ENCODE measurements around the gene LRIT3.
"Not testable (repeated sequence)": the region's sequence is repeated elsewhere in the genome, so short reads cannot be mapped to it uniquely, and the experiment has no call there.

The LRIT3 gene

GRCh38 chr4:109872950-109873656 lies 25.2 kb downstream of the LRIT3 start:
- TF ChIP-seq, protein P1, sequence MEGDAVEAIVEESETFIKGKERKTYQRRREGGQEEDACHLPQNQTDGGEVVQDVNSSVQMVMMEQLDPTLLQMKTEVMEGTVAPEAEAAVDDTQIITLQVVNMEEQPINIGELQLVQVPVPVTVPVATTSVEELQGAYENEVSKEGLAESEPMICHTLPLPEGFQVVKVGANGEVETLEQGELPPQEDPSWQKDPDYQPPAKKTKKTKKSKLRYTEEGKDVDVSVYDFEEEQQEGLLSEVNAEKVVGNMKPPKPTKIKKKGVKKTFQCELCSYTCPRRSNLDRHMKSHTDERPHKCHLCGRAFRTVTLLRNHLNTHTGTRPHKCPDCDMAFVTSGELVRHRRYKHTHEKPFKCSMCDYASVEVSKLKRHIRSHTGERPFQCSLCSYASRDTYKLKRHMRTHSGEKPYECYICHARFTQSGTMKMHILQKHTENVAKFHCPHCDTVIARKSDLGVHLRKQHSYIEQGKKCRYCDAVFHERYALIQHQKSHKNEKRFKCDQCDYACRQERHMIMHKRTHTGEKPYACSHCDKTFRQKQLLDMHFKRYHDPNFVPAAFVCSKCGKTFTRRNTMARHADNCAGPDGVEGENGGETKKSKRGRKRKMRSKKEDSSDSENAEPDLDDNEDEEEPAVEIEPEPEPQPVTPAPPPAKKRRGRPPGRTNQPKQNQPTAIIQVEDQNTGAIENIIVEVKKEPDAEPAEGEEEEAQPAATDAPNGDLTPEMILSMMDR (IDR thresholded peaks at IDR 0.05) = no peak
- Histone ChIP-seq H3K27me3 (ENCODE audit: control insufficient read depth, insufficient read depth, low read length) (no peaks in the 10 kb centered on the region), H3K4me2 (ENCODE audit: low read length) (no peak overlapping the region), H3K9me3 (ENCODE audit: control insufficient read depth, low read length) (no peaks in the 10 kb centered on the region), H3K4me1 (no peaks in the 10 kb centered on the region), H3K79me2 (no peaks in the 10 kb centered on the region), H3K27ac (no peak overlapping the region), H3K9ac (no peak overlapping the region), H3K4me3 (ENCODE audit: low read depth, low read length) (no peak overlapping the region), H2AFZ (no peak overlapping the region), H3K36me3 (ENCODE audit: control insufficient read depth, insufficient read depth, low read length) (no peaks in the 10 kb centered on the region)

- H3K9me3 ChIP-seq (ENCODE audit: control insufficient read depth, low read length) = no peaks in the 10 kb centered on the region
- no peak overlapping the region for H3K9ac ChIP-seq
- H2AFZ ChIP-seq = no peak overlapping the region
- H3K27ac ChIP-seq = no peak overlapping the region
- H3K36me3 ChIP-seq (ENCODE audit: control insufficient read depth, insufficient read depth, low read length) = no peaks in the 10 kb centered on the region
- no peaks in the 10 kb centered on the region for H3K27me3 ChIP-seq (ENCODE audit: control insufficient read depth, insufficient read depth, low read length)
- no peaks in the 10 kb centered on the region for H3K4me1 ChIP-seq
- no peak overlapping the region for H3K4me3 ChIP-seq (ENCODE audit: low read depth, low read length)
- H3K79me2 ChIP-seq = no peaks in the 10 kb centered on the region
- TF ChIP-seq, protein P1 (IDR thresholded peaks at IDR 0.05) = no peak
- no peak overlapping the region for H3K4me2 ChIP-seq (ENCODE audit: low read length)
Observed at GRCh38 chr4:109873791-109874514, 26.0 kb downstream of the LRIT3 start.

GRCh38 chr4:109875106-109875505 lies 27.2 kb downstream of the LRIT3 start:
- no peaks in the 10 kb centered on the region for H3K4me1 ChIP-seq

GRCh38 chr4:109875553-109875952 lies 27.6 kb downstream of the LRIT3 start:
- not testable (repeated sequence) for H3K27me3 ChIP-seq (ENCODE audit: control insufficient read depth, insufficient read depth, low read length); H3K4me2 ChIP-seq (ENCODE audit: low read length); H3K9me3 ChIP-seq (ENCODE audit: control insufficient read depth, low read length); H2AFZ ChIP-seq; H3K27ac ChIP-seq; H3K4me3 ChIP-seq (ENCODE audit: low read depth, low read length); H3K4me1 ChIP-seq; H3K79me2 ChIP-seq; H3K36me3 ChIP-seq (ENCODE audit: control insufficient read depth, insufficient read depth, low read length); H3K9ac ChIP-seq

More at GRCh38 chr4:109875106-109875505, 27.2 kb downstream of the LRIT3 start:
- TF ChIP-seq, protein P1 (IDR thresholded peaks at IDR 0.05) = no peak
- no peaks in the 10 kb centered on the region for H3K79me2 ChIP-seq
- H3K9me3 ChIP-seq (ENCODE audit: control insufficient read depth, low read length) = no peaks in the 10 kb centered on the region
- no peak overlapping the region for H3K4me2 ChIP-seq (ENCODE audit: low read length)
- no peak overlapping the region for H3K27ac ChIP-seq
- H3K27me3 ChIP-seq (ENCODE audit: control insufficient read depth, insufficient read depth, low read length) = no peaks in the 10 kb centered on the region
- H3K4me3 ChIP-seq (ENCODE audit: low read depth, low read length) = no peak overlapping the region
- no peaks in the 10 kb centered on the region for H3K36me3 ChIP-seq (ENCODE audit: control insufficient read depth, insufficient read depth, low read length)
- H3K9ac ChIP-seq = no peak overlapping the region
- H2AFZ ChIP-seq = no peak overlapping the region

- Histone ChIP-seq H3K9me3 (ENCODE audit: control insufficient read depth, low read length) (no peaks in the 10 kb centered on the region), H3K27ac (no peak overlapping the region), H3K27me3 (ENCODE audit: control insufficient read depth, insufficient read depth, low read length) (no peaks in the 10 kb centered on the region), H3K4me3 (ENCODE audit: low read depth, low read length) (no peak overlapping the region), H3K36me3 (ENCODE audit: control insufficient read depth, insufficient read depth, low read length) (no peaks in the 10 kb centered on the region), H3K4me2 (ENCODE audit: low read length) (no peak overlapping the region), H2AFZ (no peak overlapping the region), H3K9ac (no peak overlapping the region), H3K4me1 (no peaks in the 10 kb centered on the region), H3K79me2 (no peaks in the 10 kb centered on the region)
- TF ChIP-seq, protein P1 (IDR thresholded peaks at IDR 0.05) = no peak
Observed at GRCh38 chr4:109876634-109877265, 28.8 kb downstream of the LRIT3 start.

Data from parathyroid adenoma (tissue), 2 donors.